ENCODE data around the gene EP300.

The EP300 gene

GRCh38 chr22:41123151-41123550, 30.8 kb downstream of the EP300 start (continued):
- no peak for TF ChIP-seq BCL6B (tag by site-specific recombination; IDR thresholded peaks at IDR 0.05)
- TF ChIP-seq YY1 (tag by site-specific recombination; IDR thresholded peaks at IDR 0.05), result no peak
- TF ChIP-seq ZFP41 (tag by site-specific recombination; IDR thresholded peaks at IDR 0.05; ENCODE audit: borderline replicate concordance), result no peak
- no peak for TF ChIP-seq IKZF3 (tag by site-specific recombination; IDR thresholded peaks at IDR 0.05)
- TF ChIP-seq AEBP2 (tag by site-specific recombination; IDR thresholded peaks at IDR 0.05; ENCODE audit: borderline replicate concordance), result no peak
- no peak for TF ChIP-seq PRDM10 (tag by site-specific recombination; IDR thresholded peaks at IDR 0.05)

- ChIA-PET CTCF (no interaction called here), POLR2A (no interaction called here)
- Histone ChIP-seq H3K4me1 (ENCODE audit: control insufficient read depth, insufficient read depth, low read length) (peaks cover 9% of the 10 kb centered on the region), H3K36me3 (ENCODE audit: control insufficient read depth in 2 of 2, insufficient read depth in 1 of 2, low read length in 2 of 2) (peaks cover 76 to 77% of the 10 kb centered on the region in 2 experiments), H3K27ac (ENCODE audit: extremely low read depth, low read depth, low read length) (no peak overlapping the region), H3K9me3 (ENCODE audit: control insufficient read depth, insufficient read depth, low read depth, low read length) (no peaks in the 10 kb centered on the region), H3K4me3 (ENCODE audit: low read depth, low read length) (no peak overlapping the region)
- TF ChIP-seq ZNF292 (tag by site-specific recombination; IDR thresholded peaks at IDR 0.05; ENCODE audit: borderline replicate concordance, low read depth), result no peak
- TF ChIP-seq ZNF677 (tag by site-specific recombination; IDR thresholded peaks at IDR 0.05), result no peak
- TF ChIP-seq KLF10 (tag by site-specific recombination; IDR thresholded peaks at IDR 0.05), result no peak
Measured at GRCh38 chr22:41124086-41124485, 31.7 kb downstream of the EP300 start.

- Histone ChIP-seq H3K27ac (ENCODE audit: extremely low read depth, low read depth, low read length) (no peak overlapping the region), H3K9me3 (ENCODE audit: control insufficient read depth, insufficient read depth, low read depth, low read length) (no peaks in the 10 kb centered on the region), H3K4me1 (ENCODE audit: control insufficient read depth, insufficient read depth, low read length) (no peaks in the 10 kb centered on the region), H3K4me3 (ENCODE audit: low read depth, low read length) (no peak overlapping the region), H3K36me3 (ENCODE audit: control insufficient read depth in 2 of 2, insufficient read depth in 1 of 2, low read length in 2 of 2) (peaks cover 84 to 87% of the 10 kb centered on the region in 2 experiments)
- ChIA-PET CTCF (no interaction called here), POLR2A (no interaction called here)
- TF ChIP-seq PRDM6 (tag by site-specific recombination; IDR thresholded peaks at IDR 0.05) (no peak), SCRT2 (tag by site-specific recombination; IDR thresholded peaks at IDR 0.05) (no peak), ZNF558 (tag by site-specific recombination; IDR thresholded peaks at IDR 0.05) (no peak), SALL2 (tag by site-specific recombination; IDR thresholded peaks at IDR 0.05; ENCODE audit: borderline replicate concordance) (no peak), ZNF670 (tag by site-specific recombination; IDR thresholded peaks at IDR 0.05; ENCODE audit: low read depth) (no peak), ZNF280C (tag by site-specific recombination; IDR thresholded peaks at IDR 0.05) (no peak), HIC1 (tag by site-specific recombination; IDR thresholded peaks at IDR 0.05) (no peak), ZNF223 (tag by site-specific recombination; IDR thresholded peaks at IDR 0.05) (no peak), ZNF530 (tag by site-specific recombination; IDR thresholded peaks at IDR 0.05; ENCODE audit: low read depth) (no peak), SCRT1 (tag by site-specific recombination; IDR thresholded peaks at IDR 0.05; ENCODE audit: borderline replicate concordance) (no peak), GLI2 (tag by site-specific recombination; IDR thresholded peaks at IDR 0.05; ENCODE audit: borderline replicate concordance, low read depth) (no peak), ZNF521 (tag by site-specific recombination; IDR thresholded peaks at IDR 0.05) (no peak)
Measured at GRCh38 chr22:41127451-41127850, 35.1 kb downstream of the EP300 start.

Data from HEK293 (cell line).